ENCODE data around the gene IPCEF1.

IPCEF1 gene

DNA sequence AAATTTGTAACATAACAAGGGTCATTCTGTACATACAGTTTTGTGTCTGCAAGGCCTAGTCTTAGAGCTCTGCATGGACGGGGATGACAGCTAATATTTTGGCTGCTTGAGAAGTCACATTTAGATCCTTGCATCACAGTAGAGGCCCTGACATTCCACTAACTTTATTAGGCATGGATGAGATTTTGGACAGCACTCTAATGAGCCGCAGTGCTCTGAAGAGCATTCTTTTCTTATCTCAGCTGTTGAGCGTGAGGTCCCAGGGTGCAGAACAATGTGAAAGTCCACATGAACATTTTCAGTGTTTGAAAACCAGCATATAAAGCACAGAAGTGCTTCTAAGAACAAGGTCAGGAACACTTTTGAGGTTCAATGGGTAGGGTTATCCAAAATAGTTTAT, 58.9 kb downstream of the IPCEF1 start:
- Histone ChIP-seq H3K9me2 (replicated peaks; ENCODE audit: low read depth, low read length) (no peaks in the 10 kb centered on the region), H3K36me3 (ENCODE audit: insufficient read depth, low read length) (no peaks in the 10 kb centered on the region), H2AFZ (ENCODE audit: low read length) (no peak overlapping the region), H3F3A (ENCODE audit: low read depth) (0 out of 2 replicates have a peak, but pooled peaks cover 4% of the 10 kb centered on the region), H3K9me3 (ENCODE audit: insufficient read depth, low read depth, low read length) (no peaks in the 10 kb centered on the region), H3K79me2 (ENCODE audit: insufficient read depth, low read length) (no peaks in the 10 kb centered on the region), H4K20me1 (ENCODE audit: insufficient read depth, low read length, poor library complexity, severe bottlenecking) (no peaks in the 10 kb centered on the region), H3K9ac (ENCODE audit: low read depth, low read length, poor library complexity, severe bottlenecking) (no peak overlapping the region), H3K27me3 (ENCODE audit: insufficient read depth, low read length, poor library complexity, severe bottlenecking) (no peaks in the 10 kb centered on the region), H3K4me2 (ENCODE audit: low read depth, low read length, poor library complexity, severe bottlenecking) (no peak overlapping the region), H3K4me3 (ENCODE audit: low read length, poor library complexity, severe bottlenecking) (no peak overlapping the region), H3K4me1 (ENCODE audit: insufficient read depth, low read length, poor library complexity, severe bottlenecking) (peaks cover 9% of the 10 kb centered on the region)
- no peak for TF ChIP-seq CTCF (conservative IDR thresholded peaks at IDR 0.05; ENCODE audit: low read length)
- no peak for TF ChIP-seq EZH2phosphoT487 (IDR thresholded peaks at IDR 0.05; ENCODE audit: borderline replicate concordance)

DNA sequence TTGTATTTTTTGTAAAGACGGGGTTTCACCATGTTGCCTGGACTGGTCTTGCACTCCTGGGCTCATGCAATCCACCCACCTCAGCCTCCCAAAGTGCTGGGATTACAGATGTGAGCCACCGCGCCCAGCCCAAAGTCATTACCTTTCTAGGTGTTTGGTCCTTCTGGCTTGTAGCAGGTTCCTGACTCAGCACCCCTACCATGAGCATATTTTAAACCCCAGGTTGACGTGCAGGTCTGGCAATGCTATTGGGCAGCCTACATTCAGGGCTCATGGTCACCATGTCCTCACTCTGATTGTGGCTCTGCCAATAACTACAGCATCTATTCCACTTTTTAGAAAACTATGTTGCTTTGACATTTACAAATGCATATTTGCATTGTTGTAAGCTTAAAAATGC, 59.4 kb downstream of the IPCEF1 start:
- Histone ChIP-seq H2AFZ (ENCODE audit: low read length) (no peak overlapping the region), H3K4me2 (ENCODE audit: low read depth, low read length, poor library complexity, severe bottlenecking) (no peak overlapping the region), H3K4me1 (ENCODE audit: insufficient read depth, low read length, poor library complexity, severe bottlenecking) (peaks cover 4% of the 10 kb centered on the region), H3K4me3 (ENCODE audit: low read length, poor library complexity, severe bottlenecking) (no peak overlapping the region), H3K36me3 (ENCODE audit: insufficient read depth, low read length) (no peaks in the 10 kb centered on the region), H3F3A (ENCODE audit: low read depth) (0 out of 2 replicates have a peak, but pooled peaks cover 4% of the 10 kb centered on the region), H4K20me1 (ENCODE audit: insufficient read depth, low read length, poor library complexity, severe bottlenecking) (no peaks in the 10 kb centered on the region), H3K9ac (ENCODE audit: low read depth, low read length, poor library complexity, severe bottlenecking) (no peak overlapping the region), H3K79me2 (ENCODE audit: insufficient read depth, low read length) (no peaks in the 10 kb centered on the region), H3K9me3 (ENCODE audit: insufficient read depth, low read depth, low read length) (no peaks in the 10 kb centered on the region), H3K9me2 (replicated peaks; ENCODE audit: low read depth, low read length) (no peaks in the 10 kb centered on the region), H3K27me3 (ENCODE audit: insufficient read depth, low read length, poor library complexity, severe bottlenecking) (no peaks in the 10 kb centered on the region)
- TF ChIP-seq EZH2phosphoT487 (IDR thresholded peaks at IDR 0.05; ENCODE audit: borderline replicate concordance) (no peak), CTCF (conservative IDR thresholded peaks at IDR 0.05; ENCODE audit: low read length) (no peak)

DNA sequence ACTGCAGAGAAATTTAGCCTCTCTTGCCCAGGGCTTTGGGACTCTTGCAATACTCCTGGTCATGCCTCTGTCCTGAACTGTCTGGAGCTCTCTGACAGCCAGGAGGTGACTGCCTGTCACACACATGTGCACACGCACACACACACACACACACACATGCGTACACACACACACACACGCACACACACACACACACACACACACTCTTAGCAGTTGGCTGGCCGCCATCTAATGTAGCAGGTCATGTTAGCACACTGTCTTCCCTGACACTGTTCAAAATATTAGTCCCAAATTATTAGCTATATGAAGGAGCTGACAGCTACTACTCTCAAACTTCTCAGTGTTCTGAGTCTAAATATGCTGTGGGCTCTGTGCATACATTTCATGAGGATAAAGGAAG, 60.9 kb downstream of the IPCEF1 start:
- Histone ChIP-seq H3K4me1 (ENCODE audit: insufficient read depth, low read length, poor library complexity, severe bottlenecking) (no peaks in the 10 kb centered on the region), H3K4me2 (ENCODE audit: low read depth, low read length, poor library complexity, severe bottlenecking) (no peak overlapping the region), H2AFZ (ENCODE audit: low read length) (no peak overlapping the region), H3K36me3 (ENCODE audit: insufficient read depth, low read length) (no peaks in the 10 kb centered on the region), H3K27me3 (ENCODE audit: insufficient read depth, low read length, poor library complexity, severe bottlenecking) (no peaks in the 10 kb centered on the region), H3K4me3 (ENCODE audit: low read length, poor library complexity, severe bottlenecking) (no peak overlapping the region), H3K9ac (ENCODE audit: low read depth, low read length, poor library complexity, severe bottlenecking) (no peak overlapping the region), H3F3A (ENCODE audit: low read depth) (no peaks in the 10 kb centered on the region), H3K79me2 (ENCODE audit: insufficient read depth, low read length) (no peaks in the 10 kb centered on the region), H4K20me1 (ENCODE audit: insufficient read depth, low read length, poor library complexity, severe bottlenecking) (no peaks in the 10 kb centered on the region), H3K9me3 (ENCODE audit: insufficient read depth, low read depth, low read length) (no peaks in the 10 kb centered on the region), H3K9me2 (replicated peaks; ENCODE audit: low read depth, low read length) (no peaks in the 10 kb centered on the region)
- TF ChIP-seq EZH2phosphoT487 (IDR thresholded peaks at IDR 0.05; ENCODE audit: borderline replicate concordance) (no peak), CTCF (conservative IDR thresholded peaks at IDR 0.05; ENCODE audit: low read length) (no peak)
